Thymus (tissue), 11 donors: ENCODE measurements around the gene ADRA2B. TPM values are rescaled to one million over a fixed set of nuclear protein-coding genes. Genes with fewer than 3 reads are reported as not detected.

Source experiments
- DNase-seq, 9 donors: peaks; one replicate each; pipeline ENCODE4 v3.0.0-alpha.2; 2013; ENCODE audit warnings: low spot score in 9 of 9, low read depth in 6 of 9, missing footprints in 1 of 9
- H3K27ac ChIP-seq, 2 donors: one replicate each; pipeline ENCODE4 v1.5.1; 2013; ENCODE audit warnings: control low read depth in 1 of 2, low read depth in 1 of 2, low read length in 1 of 2, mild to moderate bottlenecking in 1 of 2, moderate library complexity in 1 of 2
- H3K27me3 ChIP-seq, 2 donors: one replicate each; pipeline ENCODE4 v1.5.1; 2013; ENCODE audit warnings: low read length in 1 of 2; ENCODE audit not compliant: control insufficient read depth in 2 of 2, insufficient read depth in 1 of 2
- H3K36me3 ChIP-seq, 2 donors: one replicate each; pipeline ENCODE4 v1.5.1; 2013; ENCODE audit warnings: low read length in 1 of 2, mild to moderate bottlenecking in 1 of 2, moderate library complexity in 1 of 2; ENCODE audit not compliant: control insufficient read depth in 2 of 2, insufficient read depth in 2 of 2
- H3K4me1 ChIP-seq, 2 donors: one replicate each; pipeline ENCODE4 v1.5.1; 2013; ENCODE audit warnings: low read length in 2 of 2; ENCODE audit not compliant: control insufficient read depth in 2 of 2, insufficient read depth in 2 of 2
- H3K4me3 ChIP-seq, 2 donors: one replicate each; pipeline ENCODE4 v1.5.1; 2013; ENCODE audit warnings: low read length in 2 of 2, control low read depth in 1 of 2, mild to moderate bottlenecking in 1 of 2
- H3K9me3 ChIP-seq, 2 donors: one replicate each; pipeline ENCODE4 v1.5.1; 2013; ENCODE audit warnings: low read length in 1 of 2, mild to moderate bottlenecking in 1 of 2; ENCODE audit not compliant: control insufficient read depth in 2 of 2, insufficient read depth in 1 of 2
- WGBS: extraction: QIAGEN DNeasy Blood & Tissue Kit; methylation state at CpG from one replicate; pipeline ENCODE4 v1.1.7; 2013; 5-methylcytosine and 5-hydroxymethylcytosine counted together
- polyA plus RNA-seq: library from polyadenylated mRNA; stranded (reverse); fragments of 200-250 nt; gene quantifications from one replicate; pipeline ENCODE4 v1.2.3, GENCODE V29; 2013
- total RNA-seq: library from RNA; stranded (reverse); fragments of 120-200 nt; gene quantifications from one replicate; pipeline ENCODE4 v1.2.4, GENCODE V29; 2013
- donor health status: healthy.

Gene ADRA2B
- total and polyA plus RNA-seq, 2 donors = 0.28 to 0.52 TPM

- DNase-seq = no peak
- Histone ChIP-seq H3K4me3 (no peak overlapping the region), H3K27ac (peak overlapping the region; percentile 9 to 60), H3K9me3 (no peaks in the 10 kb centered on the region), H3K4me1 (peaks cover 21 to 39% of the 10 kb centered on the region in 2 donors), H3K36me3 (peaks cover 24 to 32% of the 10 kb centered on the region in 2 donors), H3K27me3 (peaks cover 0 to under 1% of the 10 kb centered on the region in 2 donors)
- 96% methylated on average over 7 of the region's 7 CpGs for WGBS
Measured at GRCh38 chr2:96139181-96139758, 22.9 kb upstream of the ADRA2B start.

- 38% methylated on average over 17 of the region's 17 CpGs for WGBS
- no peaks in the 10 kb centered on the region for H3K27me3 ChIP-seq
- no peak within 1 kb of the TSS for H3K4me3 ChIP-seq
- no peaks in the 10 kb centered on the region for H3K9me3 ChIP-seq
- H3K4me1 ChIP-seq = peaks cover 21 to 33% of the 10 kb centered on the region in 2 donors
- H3K36me3 ChIP-seq = peaks cover 16 to 24% of the 10 kb centered on the region in 2 donors
- peak within 1 kb of the TSS; percentile 9 to 60 for H3K27ac ChIP-seq
- DNase-seq = peak in 5 of 9 donors; percentile 64 to 89 (median 79)
Measured at GRCh38 chr2:96138179-96139145, 22.1 kb upstream of the ADRA2B start, which contains the start of gene ASTL. ASTL (minus strand) TSS chr2:96138502; CDS start chr2:96138436, 66 bp downstream.

GRCh38 chr2:96137321-96138178, 21.2 kb upstream of the ADRA2B start:
- H3K27ac ChIP-seq = no peak overlapping the region

GRCh38 chr2:96136129-96136720, 19.9 kb upstream of the ADRA2B start:
- peaks cover 7 to 12% of the 10 kb centered on the region in 2 donors for H3K36me3 ChIP-seq
- 98% methylated on average over 8 of the region's 8 CpGs for WGBS
- peaks cover 11 to 13% of the 10 kb centered on the region in 2 donors for H3K4me1 ChIP-seq
- no peak overlapping the region for H3K27ac ChIP-seq
- no peak for DNase-seq
- no peak overlapping the region for H3K4me3 ChIP-seq
- H3K9me3 ChIP-seq = no peaks in the 10 kb centered on the region
- no peaks in the 10 kb centered on the region for H3K27me3 ChIP-seq

More at GRCh38 chr2:96137321-96138178, 21.2 kb upstream of the ADRA2B start:
- no peak overlapping the region for H3K4me3 ChIP-seq
- H3K4me1 ChIP-seq = peaks cover 16 to 24% of the 10 kb centered on the region in 2 donors
- H3K36me3 ChIP-seq = peaks cover 7 to 15% of the 10 kb centered on the region in 2 donors
- H3K9me3 ChIP-seq = no peaks in the 10 kb centered on the region
- H3K27me3 ChIP-seq = no peaks in the 10 kb centered on the region
- 87% methylated on average over 15 of the region's 15 CpGs for WGBS
- no peak for DNase-seq

DNA sequence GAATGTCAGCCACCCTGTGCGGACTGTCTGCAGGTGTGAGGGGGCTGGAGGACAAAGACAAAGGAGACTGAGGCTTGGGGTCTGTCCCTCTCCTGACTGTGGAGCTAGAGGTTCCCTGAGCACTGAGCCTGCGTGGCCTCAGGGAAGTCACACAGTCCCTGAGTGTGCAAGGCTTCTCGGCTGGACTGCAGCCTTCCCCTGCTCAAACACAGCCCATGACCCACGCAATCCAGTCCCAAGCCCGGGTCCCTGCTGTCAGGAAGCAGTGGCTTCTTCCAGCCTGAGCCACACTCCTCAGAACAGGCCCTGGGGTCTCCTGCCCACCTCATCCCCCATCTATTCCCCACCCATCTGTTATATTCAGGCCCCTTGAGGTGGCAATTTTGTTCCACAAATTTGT, 19.2 kb upstream of the ADRA2B start:
- 93% methylated on average over 5 of the region's 5 CpGs for WGBS
- no peak overlapping the region for H3K27ac ChIP-seq
- peaks cover 5 to 12% of the 10 kb centered on the region in 2 donors for H3K36me3 ChIP-seq
- H3K4me1 ChIP-seq = peaks cover 5 to 9% of the 10 kb centered on the region in 2 donors
- H3K27me3 ChIP-seq = no peaks in the 10 kb centered on the region
- no peaks in the 10 kb centered on the region for H3K9me3 ChIP-seq
- no peak overlapping the region for H3K4me3 ChIP-seq
- no peak for DNase-seq

DNA sequence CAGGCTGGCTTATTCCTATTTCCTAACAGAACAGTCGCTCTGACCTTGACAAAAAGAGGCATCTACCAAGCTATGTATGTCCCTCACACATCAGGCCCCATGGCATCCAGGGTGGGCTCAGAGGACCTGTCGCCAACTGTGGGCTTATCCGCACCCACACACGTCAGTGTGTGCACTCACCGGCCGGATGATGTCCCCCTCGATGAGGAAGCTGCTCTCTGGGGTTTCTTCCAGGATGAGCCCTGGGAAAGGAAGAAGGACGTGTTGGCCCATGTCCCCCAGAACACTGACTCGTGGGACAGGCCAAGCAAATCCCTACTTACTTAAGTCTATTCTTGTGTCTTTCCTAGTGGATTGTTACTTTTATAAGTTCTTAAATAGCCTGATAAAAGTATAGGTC, 18.8 kb upstream of the ADRA2B start:
- Histone ChIP-seq H3K36me3 (peaks cover 5 to 13% of the 10 kb centered on the region in 2 donors), H3K27me3 (no peaks in the 10 kb centered on the region), H3K4me3 (no peak overlapping the region), H3K27ac (no peak overlapping the region), H3K4me1 (peaks cover 5 to 9% of the 10 kb centered on the region in 2 donors), H3K9me3 (no peaks in the 10 kb centered on the region)
- DNase-seq = no peak
- WGBS = 96% methylated on average over 9 of the region's 9 CpGs

- H3K27me3 ChIP-seq = no peaks in the 10 kb centered on the region
- H3K4me3 ChIP-seq = no peak overlapping the region
- H3K9me3 ChIP-seq = no peaks in the 10 kb centered on the region
- H3K27ac ChIP-seq = no peak overlapping the region
- H3K36me3 ChIP-seq = peaks cover 10 to 20% of the 10 kb centered on the region in 2 donors
- DNase-seq = no peak
- 98% methylated on average over 11 of the region's 11 CpGs for WGBS
- peaks cover 5 to 9% of the 10 kb centered on the region in 2 donors for H3K4me1 ChIP-seq
Measured at GRCh38 chr2:96134421-96134820, 18.1 kb upstream of the ADRA2B start.
